Thyroid gland (tissue), 4 donors: ENCODE measurements around the gene PLXNA4. TPM values are rescaled to one million over a fixed set of nuclear protein-coding genes. Genes with fewer than 3 reads are reported as not detected.

ENCODE experiments used
- DNase-seq, 2 donors: peaks; one replicate each; pipeline ENCODE4 v3.0.0-alpha.2; 2019
- H3K27ac ChIP-seq, 3 donors: fragments of 200-600 bp; sonication (generic); 1 replicate in 2 of 3; 2 replicates in 1 of 3; pipeline ENCODE4 v1.5.1; 2016 to 2019; ENCODE audit warnings: mild to moderate bottlenecking in 1 of 3, moderate library complexity in 1 of 3
- H3K27me3 ChIP-seq: fragments of 200-600 bp; sonication (generic); one replicate; pipeline ENCODE4 v1.5.1; 2019
- H3K36me3 ChIP-seq, 2 donors: fragments of 200-600 bp; sonication (generic); one replicate each; pipeline ENCODE4 v1.5.1; 2016 to 2019
- H3K4me1 ChIP-seq, 2 donors: fragments of 200-600 bp; sonication (generic); one replicate each; pipeline ENCODE4 v1.5.1; 2017 to 2019
- H3K4me3 ChIP-seq, 3 donors: fragments of 200-600 bp; sonication (generic); replicated peaks in 1 of 3; 1 replicate in 2 of 3; 2 replicates in 1 of 3; pipeline ENCODE4 v1.5.1; 2016; ENCODE audit warnings: mild to moderate bottlenecking in 1 of 3
- H3K9me3 ChIP-seq: fragments of 200-600 bp; sonication (generic); one replicate; pipeline ENCODE4 v1.5.1; 2017
- POLR2A ChIP-seq, 2 donors: fragments of 450-650 bp; IDR thresholded peaks; one replicate each; pipeline ENCODE4 v1.6.1; 2017; ENCODE audit warnings: antibody characterized with exemption in 2 of 2, mild to moderate bottlenecking in 2 of 2, moderate library complexity in 1 of 2
- WGBS, 2 donors: methylation state at CpG; one replicate each; pipeline ENCODE4 v1.1.5; 2017; 5-methylcytosine and 5-hydroxymethylcytosine counted together
- intact Hi-C: fragments of 100-400 bp; cut with DNase I; formaldehyde crosslinking; loops from one replicate; pipeline ENCODE4 v1.15.1; 2023
- total RNA-seq, 4 donors: library from RNA; depleted of rRNA; stranded (reverse); fragments of >200 nt; gene quantifications; one replicate each; pipeline ENCODE4 v1.2.3, GENCODE V29; 2016
- TF ChIP-seq, protein P1 (sequence below), 6 experiments: fragments of 200-600 bp in 3 of 6; fragments of 450-650 bp in 3 of 6; sonication (generic) in 3 of 6; IDR thresholded peaks; one replicate each; pipeline ENCODE4 v1.5.1; 2016 to 2019; ENCODE audit warnings: antibody characterized with exemption in 6 of 6, mild to moderate bottlenecking in 2 of 6, inconsistent platforms in 1 of 6, moderate library complexity in 1 of 6

PLXNA4 gene
- total RNA-seq, 4 donors from 2014 or later, result 1.3 to 8.3 (median 2.4) TPM

DNA sequence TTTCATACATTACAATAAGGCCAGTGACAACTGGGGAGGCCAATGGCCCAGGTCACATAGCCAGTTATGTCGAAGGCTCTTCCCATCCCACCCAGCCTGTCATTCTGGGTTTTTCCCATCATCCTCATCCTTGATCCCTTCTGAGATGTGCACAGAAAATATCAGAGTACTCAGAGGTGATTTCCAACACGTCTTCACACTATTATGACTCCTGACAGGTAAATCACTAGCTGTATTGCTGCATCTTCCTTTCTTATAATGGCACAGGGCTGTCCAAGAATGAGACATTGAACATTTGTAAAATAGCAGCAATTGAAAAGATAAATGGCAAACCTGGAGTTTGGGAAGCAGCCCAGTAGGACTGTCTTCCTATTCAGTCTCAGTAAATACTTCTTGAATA lies 159.9 kb downstream of the PLXNA4 start:
- WGBS, 2 donors, result 87 to 97% methylated on average over 2 of the region's 2 CpGs
- intact Hi-C loops, result no loop called here
- TF ChIP-seq POLR2A (IDR thresholded peaks at IDR 0.05), result no peak
- TF ChIP-seq, protein P1, sequence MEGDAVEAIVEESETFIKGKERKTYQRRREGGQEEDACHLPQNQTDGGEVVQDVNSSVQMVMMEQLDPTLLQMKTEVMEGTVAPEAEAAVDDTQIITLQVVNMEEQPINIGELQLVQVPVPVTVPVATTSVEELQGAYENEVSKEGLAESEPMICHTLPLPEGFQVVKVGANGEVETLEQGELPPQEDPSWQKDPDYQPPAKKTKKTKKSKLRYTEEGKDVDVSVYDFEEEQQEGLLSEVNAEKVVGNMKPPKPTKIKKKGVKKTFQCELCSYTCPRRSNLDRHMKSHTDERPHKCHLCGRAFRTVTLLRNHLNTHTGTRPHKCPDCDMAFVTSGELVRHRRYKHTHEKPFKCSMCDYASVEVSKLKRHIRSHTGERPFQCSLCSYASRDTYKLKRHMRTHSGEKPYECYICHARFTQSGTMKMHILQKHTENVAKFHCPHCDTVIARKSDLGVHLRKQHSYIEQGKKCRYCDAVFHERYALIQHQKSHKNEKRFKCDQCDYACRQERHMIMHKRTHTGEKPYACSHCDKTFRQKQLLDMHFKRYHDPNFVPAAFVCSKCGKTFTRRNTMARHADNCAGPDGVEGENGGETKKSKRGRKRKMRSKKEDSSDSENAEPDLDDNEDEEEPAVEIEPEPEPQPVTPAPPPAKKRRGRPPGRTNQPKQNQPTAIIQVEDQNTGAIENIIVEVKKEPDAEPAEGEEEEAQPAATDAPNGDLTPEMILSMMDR (IDR thresholded peaks at IDR 0.05), result no peak
- no peaks in the 10 kb centered on the region for H3K4me1 ChIP-seq
- H3K27me3 ChIP-seq, result no peaks in the 10 kb centered on the region
- H3K27ac ChIP-seq, result no peak overlapping the region
- H3K36me3 ChIP-seq, result no peaks in the 10 kb centered on the region
- no peak overlapping the region for H3K4me3 ChIP-seq
- no peaks in the 10 kb centered on the region for H3K9me3 ChIP-seq
- no peak for DNase-seq

DNA sequence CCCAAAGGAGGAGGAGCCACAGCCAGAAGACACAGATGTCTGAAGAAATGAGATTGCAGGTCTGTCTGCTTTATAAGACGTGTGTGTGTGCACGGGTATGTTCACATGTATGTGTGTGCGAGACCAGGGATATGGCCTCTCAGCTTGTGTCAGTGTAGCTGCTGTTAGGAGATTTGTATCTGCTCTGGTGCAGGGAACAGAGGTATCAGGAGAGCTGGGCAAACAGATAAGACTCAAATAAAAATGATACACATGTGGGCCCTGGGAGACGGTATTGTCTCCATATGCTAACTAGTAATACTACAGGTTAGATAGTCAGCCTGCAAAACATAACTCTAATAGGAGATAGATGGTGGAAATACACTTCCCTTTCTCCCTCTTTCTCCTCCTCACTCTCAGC lies 161.0 kb downstream of the PLXNA4 start:
- intact Hi-C loops, result no loop called here
- Histone ChIP-seq H3K4me3 (no peak overlapping the region), H3K27me3 (no peaks in the 10 kb centered on the region), H3K4me1 (no peaks in the 10 kb centered on the region), H3K36me3 (no peaks in the 10 kb centered on the region), H3K9me3 (no peaks in the 10 kb centered on the region), H3K27ac (no peak overlapping the region)
- WGBS, 2 donors, result 91 to 94% methylated on average over 4 of the region's 4 CpGs
- TF ChIP-seq, protein P1 (IDR thresholded peaks at IDR 0.05), result no peak
- TF ChIP-seq POLR2A (IDR thresholded peaks at IDR 0.05), result no peak
- no peak for DNase-seq

DNA sequence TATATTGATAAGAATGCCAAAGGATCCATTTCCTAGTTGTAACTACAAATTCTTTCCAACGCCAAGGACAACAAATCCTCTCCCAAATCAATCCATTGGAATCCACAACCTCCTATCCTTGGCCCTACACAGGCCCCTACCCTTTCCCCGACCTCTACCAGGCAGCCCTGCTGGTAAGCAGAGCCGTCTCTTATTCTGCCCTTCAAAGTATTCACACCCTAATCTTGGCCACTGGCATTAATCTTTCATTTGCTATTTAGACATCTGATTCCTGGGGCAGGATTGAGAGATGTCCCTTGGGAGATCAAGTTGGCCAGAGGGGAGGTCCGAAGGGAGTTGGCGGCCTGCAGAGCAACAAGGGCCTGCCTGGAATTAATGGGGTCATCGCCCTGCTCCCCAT lies 161.4 kb downstream of the PLXNA4 start:
- DNase-seq, result no peak
- intact Hi-C loops, result no loop called here
- 88 to 91% methylated on average over 6 of the region's 6 CpGs for WGBS, 2 donors
- Histone ChIP-seq H3K27ac (no peak overlapping the region), H3K4me1 (no peaks in the 10 kb centered on the region), H3K27me3 (no peaks in the 10 kb centered on the region), H3K4me3 (no peak overlapping the region), H3K36me3 (no peaks in the 10 kb centered on the region), H3K9me3 (no peaks in the 10 kb centered on the region)
- TF ChIP-seq, protein P1 (IDR thresholded peaks at IDR 0.05), result no peak
- no peak for TF ChIP-seq POLR2A (IDR thresholded peaks at IDR 0.05)

DNA sequence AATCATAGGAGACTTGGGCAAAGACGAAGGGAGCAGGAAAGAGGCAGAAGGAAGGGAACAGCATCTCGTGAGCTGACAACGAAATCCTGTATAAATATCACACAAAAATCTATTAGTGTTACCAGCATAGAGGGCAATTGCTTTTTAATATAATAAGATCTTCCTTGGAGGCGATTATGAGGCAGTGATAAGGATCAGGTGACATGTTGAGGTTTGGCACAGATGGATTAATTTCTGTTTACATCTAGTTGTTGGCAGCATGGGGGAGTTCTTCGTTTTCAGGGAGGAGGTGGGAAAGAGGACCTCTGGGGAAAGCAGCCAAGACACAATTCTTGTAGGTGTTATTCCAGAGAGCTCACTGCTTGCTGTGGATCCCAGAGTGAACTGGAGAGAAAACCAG lies 163.8 kb downstream of the PLXNA4 start:
- no peaks in the 10 kb centered on the region for H3K27me3 ChIP-seq
- no peaks in the 10 kb centered on the region for H3K9me3 ChIP-seq
- H3K36me3 ChIP-seq, result no peaks in the 10 kb centered on the region
- no peak overlapping the region for H3K4me3 ChIP-seq
- TF ChIP-seq, protein P1 (IDR thresholded peaks at IDR 0.05), result no peak
- no peak overlapping the region for H3K27ac ChIP-seq
- intact Hi-C loops, result no loop called here
- DNase-seq, result no peak
- H3K4me1 ChIP-seq, result no peaks in the 10 kb centered on the region
- WGBS, 2 donors, result 75 to 76% methylated on average over 5 of the region's 5 CpGs

DNA sequence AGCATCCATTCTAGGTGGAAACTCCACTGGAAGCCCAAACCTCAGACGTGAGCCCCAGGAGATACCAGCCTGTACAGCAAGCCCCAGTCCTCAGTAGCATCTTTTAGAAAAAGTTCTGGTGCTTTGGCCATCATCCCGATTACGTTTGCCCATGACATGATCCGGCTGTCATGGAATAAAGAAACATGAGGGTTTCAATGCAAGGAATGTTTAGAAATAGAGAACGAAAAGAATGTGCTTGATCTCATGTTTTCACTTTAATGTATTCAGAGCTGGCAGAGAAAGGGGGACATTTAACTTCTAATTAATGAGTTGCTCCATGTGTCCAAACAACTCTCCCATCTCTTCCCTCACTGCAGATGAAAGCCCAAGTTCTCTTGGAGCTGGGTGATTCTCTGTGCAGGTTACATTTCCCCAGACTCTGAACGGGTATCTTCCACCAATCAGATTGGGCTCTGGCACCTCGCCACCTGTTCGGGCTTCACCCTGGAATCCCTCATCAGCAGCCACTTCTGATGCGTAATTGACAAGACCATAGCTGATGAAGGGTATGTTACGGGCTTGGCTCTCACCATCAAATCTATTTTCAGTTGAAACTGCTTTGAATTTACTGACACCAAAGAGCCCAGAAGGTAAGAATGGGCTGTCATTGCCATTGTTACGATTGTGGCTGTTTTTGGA lies 165.3 kb downstream of the PLXNA4 start:
- no peaks in the 10 kb centered on the region for H3K27me3 ChIP-seq
- H3K4me1 ChIP-seq, result no peaks in the 10 kb centered on the region
- H3K9me3 ChIP-seq, result no peaks in the 10 kb centered on the region
- TF ChIP-seq, protein P1 (IDR thresholded peaks at IDR 0.05), result no peak
- TF ChIP-seq POLR2A (IDR thresholded peaks at IDR 0.05), result no peak
- no peak overlapping the region for H3K4me3 ChIP-seq
- no peak overlapping the region for H3K27ac ChIP-seq
- no peaks in the 10 kb centered on the region for H3K36me3 ChIP-seq
- WGBS, 2 donors, result 81 to 87% methylated on average over 11 of the region's 11 CpGs
- no peak for DNase-seq
- intact Hi-C loops, result no loop called here
